HG02852 (cell line): ENCODE results near the gene PDCD1.

Source experiments
- ATAC-seq: cut with Tn5 transposase; IDR thresholded peaks from one replicate; pipeline ENCODE4 v1.9.1; 2021; ENCODE audit warnings: mild to moderate bottlenecking, moderate library complexity; ENCODE audit not compliant: unreplicated experiment

Gene PDCD1

DNA sequence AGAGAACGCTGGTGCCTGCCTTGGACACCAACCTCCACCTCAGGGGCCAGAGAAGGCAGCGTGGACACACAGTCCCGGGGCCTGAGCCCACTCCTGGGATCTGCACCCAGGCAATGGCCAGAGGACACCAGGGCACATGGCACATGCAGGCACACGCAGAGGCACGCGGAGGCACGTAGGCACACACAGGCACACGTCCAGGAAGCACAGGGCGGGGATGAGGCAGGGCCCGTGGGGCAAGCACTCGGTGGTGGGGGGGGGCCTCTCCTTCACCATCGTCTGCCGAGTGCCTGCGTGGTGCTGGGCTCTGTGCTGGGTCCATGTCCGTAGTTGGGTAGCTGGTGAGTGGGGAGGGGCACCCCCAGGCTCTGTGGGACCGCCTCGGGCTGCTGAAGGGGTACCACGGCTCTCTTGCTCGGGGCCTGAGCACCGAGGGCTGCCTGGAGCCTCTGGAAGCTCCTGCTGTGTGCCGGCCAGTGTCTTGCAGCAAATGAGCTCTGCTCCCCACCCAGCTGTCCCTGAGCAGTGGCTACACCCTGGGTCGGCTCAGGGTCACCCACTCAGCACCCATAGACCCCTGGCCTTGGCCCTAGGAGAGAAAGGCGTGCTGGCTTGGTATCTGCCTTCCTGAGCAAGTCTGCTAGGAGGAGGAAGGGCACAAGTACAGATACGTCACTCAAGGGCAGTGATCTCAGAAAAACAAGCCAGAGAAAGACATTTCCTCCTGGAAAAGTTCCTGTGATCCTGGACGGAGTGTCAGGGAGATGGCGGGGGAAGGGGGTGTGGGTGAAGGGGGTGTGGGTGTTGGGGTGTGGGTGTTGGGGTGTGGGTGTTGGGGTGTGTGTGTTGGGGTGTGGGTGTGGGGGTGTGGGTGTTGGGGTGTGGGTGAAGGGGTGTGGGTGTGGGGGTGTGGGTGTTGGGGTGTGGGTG is 37.3 kb upstream of the PDCD1 start:
- no peak for ATAC-seq

GRCh38 chr2:241895427-241895711 is 36.7 kb upstream of the PDCD1 start:
- no peak for ATAC-seq

DNA sequence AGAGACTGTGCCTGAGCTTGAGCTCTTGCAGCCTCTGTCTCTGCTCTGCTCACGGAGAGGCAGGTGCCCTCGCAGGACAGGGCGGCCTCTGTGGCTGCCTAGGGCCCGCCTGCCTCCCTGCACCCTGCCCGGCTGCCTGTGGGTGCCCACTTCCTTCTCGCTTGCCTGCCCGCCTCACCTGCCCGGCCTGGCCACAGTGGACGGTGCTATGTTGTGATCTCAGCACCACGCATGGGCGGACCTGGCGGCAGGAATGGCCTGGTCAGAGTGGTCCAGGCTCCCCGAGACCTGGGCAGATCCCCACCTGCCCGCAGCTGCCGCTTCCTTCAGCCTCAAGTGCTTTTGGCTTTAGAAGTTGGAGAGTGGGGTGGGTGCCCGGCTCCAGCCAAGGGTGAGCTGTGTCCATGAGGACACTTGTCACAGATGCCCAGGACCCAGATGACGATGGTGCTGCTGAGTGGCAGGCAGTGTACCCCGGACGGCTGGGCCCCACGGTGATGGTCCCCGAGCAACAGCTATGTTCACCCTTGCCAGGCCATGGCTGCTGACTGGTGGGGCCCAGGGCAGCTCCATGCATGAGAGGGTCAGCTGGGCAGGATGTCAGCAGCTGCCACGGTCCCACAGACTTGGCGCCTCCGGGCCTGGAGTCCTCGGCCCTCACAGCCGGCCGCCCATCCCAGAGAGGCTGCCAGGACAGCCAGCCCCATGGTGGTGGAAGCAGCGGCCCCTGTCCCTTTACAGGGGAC is 36.2 kb upstream of the PDCD1 start:
- ATAC-seq = no peak

DNA sequence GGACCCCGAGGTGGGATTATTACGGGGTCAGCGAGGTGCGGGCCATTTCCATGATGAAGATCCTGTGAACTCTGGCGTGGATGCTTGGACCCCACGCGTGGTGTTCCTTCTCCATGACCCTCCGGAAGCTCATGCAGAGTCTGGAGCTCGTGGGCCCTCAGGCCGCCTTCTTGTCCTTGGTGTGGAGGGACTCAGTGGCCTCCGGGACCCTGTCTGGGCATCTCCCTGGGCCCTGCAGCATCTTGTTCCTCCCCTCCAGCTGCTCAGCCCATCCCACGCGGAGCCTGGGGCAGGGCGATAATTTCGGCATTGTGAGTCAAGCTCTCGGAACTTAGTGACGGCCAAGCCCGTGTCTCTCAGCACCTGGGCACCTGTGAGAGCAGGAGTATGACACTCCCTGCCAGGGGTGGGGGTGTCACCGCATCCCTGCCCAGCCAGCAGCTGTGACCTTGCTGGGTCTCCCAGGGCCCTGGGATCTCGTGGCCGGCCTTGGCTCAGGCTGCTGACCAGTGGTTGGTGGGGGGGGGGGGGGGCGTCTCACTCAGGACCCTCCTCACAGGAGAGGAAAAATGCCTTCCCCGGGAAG is 35.5 kb upstream of the PDCD1 start:
- ATAC-seq = no peak

DNA sequence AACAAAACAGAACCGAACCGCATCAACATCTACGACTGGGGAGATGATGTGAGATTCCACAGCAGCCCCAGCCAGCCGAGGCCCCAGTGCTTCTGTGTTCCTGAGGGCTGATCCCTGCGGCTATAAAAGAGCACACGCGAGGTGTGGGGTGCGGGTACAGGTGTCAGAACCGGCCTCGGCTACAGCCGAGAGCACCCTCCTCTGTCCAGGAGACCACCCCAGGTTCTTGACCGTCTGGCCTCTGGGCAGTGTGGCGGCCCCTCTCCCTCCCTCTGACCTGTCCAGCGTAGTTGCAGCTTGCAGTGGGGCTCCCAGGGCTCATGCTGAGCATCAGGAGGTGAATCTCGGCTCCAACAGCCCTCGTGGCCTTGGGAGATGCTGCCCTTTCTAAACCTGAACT is 34.6 kb upstream of the PDCD1 start:
- no peak for ATAC-seq

DNA sequence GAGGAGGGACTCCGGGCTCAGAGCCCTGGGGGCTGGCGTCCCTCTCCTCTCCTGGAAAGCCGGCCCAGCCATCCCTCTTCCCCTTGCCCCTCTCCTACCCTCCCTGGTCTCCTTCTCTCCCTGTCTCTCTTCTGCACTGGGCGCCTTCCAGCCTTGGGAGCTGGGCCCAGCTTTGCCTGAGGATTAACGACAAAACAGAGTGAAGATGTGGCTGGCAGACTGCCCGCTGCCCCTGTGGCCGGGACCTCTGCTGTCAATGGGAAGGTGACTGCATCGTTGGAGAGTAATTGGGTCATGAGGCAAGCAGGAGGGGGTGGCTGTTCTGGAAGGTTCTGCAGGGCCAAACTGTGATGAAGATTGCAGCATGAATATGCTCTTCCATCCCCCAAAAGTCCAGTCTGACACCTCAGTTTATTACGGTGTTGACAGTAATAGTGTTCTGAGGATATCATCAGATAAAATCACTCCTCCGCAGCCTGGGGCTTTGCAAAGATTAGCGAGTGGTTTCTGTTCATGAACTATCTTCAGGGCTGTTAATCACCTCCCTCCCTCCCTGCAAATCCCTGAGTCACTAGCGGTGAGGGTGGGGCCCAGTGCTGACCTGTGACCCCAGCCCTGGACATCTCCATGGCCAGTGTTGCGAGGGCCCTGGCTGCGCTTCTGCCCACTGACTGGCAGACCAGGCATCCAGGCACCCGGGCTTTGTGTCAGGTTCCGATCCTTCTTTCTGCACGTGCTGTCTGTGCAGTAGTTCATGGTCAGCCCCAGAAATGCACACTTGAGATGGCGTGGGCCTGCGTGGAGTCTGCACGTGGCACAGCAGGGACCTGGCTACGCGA is 33.8 kb upstream of the PDCD1 start:
- ATAC-seq = no peak

DNA sequence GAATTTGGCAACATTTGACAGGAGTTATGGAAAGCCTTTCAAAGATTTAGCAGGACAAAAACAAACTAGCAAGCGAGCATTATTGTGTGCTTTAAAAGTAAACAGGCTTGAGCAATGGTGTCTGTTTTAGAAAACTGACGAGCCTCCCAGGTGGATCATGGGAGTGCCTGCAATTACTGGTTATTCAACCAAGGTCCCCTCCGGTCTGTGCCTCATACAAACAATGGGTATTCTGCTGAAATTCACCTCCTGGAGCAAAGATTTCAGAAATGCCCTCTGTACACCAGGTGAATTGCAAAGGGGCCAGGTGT is 33.2 kb upstream of the PDCD1 start:
- ATAC-seq = no peak

- no peak for ATAC-seq
These were observed 32.8 kb upstream of the PDCD1 start for GRCh38 chr2:241891315-241891987.

DNA sequence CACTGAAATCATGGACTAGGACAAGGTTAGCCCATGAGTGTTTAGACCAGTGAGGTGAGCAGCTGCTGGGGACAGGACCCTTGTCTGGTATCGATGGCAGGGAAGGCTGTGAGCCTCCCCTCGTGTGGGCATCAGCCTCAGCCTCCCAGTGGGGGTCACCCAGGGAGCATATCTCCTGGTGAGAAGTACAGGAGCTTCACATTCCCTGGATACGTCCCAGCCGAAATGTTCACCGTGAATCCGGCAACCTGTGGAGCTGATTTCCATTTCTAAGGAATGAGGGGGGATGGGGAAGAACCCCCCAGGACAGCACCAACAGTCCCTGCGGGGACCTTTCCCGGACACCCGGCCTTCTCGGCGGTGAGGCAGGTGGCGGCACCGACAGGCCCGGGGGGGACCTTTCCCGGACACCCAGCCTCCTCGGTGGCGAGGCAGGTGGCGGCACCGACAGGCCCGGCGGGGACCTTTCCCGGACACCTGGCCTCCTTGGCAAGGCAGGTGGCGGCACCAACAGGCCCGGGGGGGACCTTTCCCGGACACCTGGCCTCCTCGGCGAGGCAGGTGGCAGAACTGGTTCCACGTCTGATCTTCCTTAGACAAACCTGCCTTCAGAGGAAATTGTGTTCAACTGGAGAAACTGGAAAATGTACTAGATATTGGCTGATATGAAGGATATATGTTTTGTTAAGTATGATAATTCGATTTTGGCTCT is 32.0 kb upstream of the PDCD1 start:
- no peak for ATAC-seq

DNA sequence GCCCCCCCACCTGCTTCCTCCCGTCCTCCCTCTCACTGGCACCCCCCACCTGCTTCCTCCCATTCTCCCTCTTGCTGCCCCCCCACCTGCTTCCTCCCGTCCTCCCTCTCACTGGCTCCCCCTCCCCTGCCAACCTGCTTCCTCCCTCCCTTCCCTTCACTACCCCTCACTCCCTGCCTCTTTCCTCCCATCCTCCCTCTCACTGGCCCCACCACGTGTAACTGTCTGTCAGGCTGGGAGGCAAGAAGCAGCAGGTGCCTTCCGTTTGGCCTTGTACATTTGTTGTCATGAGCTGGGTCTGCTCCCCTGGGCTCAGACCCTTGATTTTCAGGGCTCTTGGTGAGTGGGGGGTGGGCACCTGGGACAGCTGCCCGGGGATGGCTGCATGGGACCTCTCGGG is 29.9 kb upstream of the PDCD1 start:
- no peak for ATAC-seq

DNA sequence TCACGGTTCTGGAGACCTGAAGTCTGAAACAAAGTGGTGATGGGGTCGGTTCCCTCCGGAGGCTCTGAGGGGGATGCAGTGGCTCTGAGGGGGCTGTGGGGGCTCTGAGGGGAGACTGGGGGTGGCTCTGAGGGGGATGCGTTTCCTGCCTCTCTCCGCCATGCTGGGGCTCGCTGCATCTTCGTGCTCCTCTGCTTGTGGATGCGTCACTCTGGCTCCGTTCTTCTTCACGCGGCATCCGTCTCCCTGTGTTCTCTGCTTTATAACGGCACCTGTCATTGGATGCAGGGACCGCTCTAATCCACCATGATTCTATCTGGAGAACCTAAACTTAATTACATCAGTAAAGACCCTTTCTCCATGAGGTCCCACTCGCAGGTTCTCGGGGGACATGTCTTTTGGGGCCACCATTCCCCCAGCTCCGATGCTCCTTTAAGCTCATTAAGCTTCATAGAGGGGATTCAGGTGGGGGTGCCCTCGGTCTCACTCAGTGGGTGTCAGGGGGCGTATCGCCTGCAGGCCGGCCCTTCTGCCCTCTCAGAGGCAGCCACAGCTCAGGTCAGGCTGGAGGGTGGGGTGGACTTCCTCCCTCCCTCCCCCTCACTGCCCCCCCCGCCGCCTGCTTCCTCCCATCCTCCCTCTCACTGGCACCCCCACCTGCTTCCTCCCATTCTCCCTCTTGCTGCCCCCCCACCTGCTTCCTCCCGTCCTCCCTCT is 29.3 kb upstream of the PDCD1 start:
- no peak for ATAC-seq

DNA sequence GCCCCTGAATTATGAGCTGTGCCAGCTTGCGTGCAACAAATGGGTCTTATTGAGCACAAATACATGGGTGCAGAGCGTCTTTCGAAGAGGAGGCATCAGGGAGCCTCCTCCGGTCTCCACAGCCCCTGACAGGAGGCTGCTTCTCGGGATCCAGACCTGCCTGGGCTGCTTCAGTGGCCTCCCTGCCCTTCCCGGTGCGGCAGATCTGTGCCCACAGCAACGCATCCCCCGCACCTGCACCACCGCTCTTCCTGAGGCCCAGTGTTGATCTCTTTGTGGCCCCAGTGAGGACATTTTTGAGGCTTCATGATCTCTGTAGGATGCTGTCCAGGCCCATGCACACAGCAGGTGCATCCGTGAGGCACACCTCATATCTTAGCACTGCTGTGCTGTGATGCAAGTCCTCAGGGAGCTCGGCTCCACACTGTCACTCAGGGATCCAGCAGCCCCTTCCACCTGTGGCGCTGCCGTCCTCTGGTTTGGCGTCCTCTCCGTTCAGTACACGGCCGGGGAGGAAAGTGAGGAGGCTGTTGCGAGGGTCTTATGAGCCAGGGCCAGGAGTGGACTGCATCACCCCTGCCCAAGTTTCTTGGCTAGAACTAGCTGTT is 28.2 kb upstream of the PDCD1 start:
- ATAC-seq = no peak

DNA sequence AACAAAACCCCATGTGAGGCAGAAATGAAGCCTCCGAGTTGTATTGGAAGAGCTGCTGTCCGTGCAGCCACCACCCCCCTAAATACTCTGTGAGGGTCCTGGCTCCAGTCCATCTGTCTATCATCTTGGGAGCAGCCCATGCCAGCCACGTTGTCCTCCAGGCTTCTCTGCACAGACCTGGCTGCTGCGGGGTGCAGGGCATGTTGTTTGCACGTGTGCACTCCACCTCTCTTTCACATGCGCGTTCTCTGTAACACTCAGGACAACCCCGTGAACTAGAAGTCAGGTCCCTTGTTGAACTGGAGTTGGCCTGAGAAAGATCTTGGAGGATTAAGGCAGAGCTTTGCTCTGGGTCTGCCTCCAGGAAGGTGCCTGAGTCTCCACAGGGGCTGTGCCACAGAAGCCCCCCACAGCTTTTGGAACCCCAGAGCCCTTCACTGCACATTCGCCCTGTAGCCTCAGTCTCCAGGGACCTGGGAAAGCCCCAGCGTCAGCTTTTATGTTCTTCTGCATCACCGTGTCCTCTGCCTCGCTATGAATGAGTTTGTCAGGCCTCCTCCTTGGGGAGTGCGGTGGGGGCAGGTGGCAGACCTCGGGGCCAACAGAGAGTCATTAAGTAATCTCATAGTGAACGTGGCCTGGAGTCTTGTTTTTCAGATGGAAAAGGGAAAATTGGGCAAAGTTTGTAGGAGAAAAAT is 27.4 kb upstream of the PDCD1 start:
- ATAC-seq = no peak

- no peak for ATAC-seq
These were observed 26.7 kb upstream of the PDCD1 start for GRCh38 chr2:241885291-241885945.

GRCh38 chr2:241884951-241885290 is 26.2 kb upstream of the PDCD1 start:
- ATAC-seq = no peak

DNA sequence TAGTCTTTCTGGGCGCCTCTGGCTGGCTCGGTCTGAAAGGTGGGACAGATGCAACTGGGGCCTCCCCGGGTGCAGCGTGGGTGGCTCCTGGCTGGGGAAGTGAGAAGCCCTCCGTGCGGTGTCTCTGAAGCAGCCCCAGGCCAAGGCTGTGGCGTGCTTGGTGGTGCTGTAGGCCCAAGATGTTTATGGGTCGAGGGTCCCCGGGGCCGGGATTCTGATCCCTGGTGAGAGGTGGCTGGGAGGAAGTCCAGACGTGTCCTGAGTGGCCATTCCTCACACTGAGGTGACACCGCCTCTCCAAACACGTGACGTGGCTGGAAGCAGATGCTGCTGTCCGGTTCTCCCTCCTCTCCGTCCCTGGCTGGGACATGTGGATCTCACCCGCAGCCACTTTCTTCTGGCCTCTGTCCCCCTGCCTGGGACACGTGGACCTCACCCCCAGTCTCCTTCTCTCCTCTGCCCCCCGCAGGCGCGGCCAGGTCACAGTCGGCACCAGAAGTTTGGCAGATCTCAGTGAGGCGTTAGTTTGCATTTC is 23.5 kb upstream of the PDCD1 start:
- peak; percentile 65 for ATAC-seq

DNA sequence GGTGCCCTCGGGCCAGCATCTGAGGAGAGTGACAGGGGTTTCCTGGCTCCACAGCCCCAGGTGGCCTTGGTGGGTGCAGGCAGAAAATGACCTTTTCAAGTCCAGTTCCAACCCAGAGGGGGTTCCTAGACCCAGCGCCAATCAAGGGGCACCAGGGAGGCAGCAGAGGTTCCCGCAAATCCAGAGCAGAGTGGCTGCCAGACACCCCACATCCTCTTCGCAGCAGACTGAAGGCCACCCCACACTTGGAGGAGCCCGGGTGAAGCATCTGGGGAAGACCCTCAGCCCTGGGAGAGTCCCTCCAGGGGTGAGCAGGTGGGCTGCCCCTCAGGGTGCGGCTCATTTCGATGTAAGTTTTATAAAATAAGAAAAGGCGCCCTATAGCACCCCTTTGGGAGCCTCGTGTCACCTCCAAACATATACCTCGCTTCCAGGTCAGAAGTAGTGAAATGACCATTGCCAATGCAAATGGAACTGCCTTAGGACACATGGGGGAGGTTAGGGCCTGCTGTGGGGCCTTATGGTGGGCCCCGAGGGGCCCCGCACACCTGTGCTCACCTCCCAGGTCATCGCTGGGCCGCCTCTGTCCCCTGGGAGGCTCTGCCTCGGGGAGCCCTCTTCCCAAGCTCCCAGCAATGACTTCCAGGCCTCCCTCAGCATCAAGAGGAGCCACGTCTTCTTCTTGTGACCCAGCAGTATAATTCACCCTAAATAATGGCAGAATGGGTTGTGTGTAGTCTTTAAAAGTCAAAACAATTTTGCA is 21.8 kb upstream of the PDCD1 start:
- no peak for ATAC-seq
